HepG2 (cell line): ENCODE results near the gene SRGAP3. TPM values are rescaled to one million over a fixed set of nuclear protein-coding genes. Genes with fewer than 3 reads are reported as not detected.

Source experiments
- ATAC-seq: fragments of 200-7000 bp; cut with Tn5 transposase; 3 replicates; pipeline ENCODE4 v1.9.1; 2020; ENCODE audit warnings: mild to moderate bottlenecking, moderate library complexity
- BruUV-seq: library from RNA; stranded (reverse); fragments of 400-500 nt; replicated peaks from 2 replicates; lab custom pipeline; 2021; lab: Mats Ljungman, UMichigan
- CTCF ChIA-PET: fragments of 300-600 bp; formaldehyde crosslinking; extraction: SDS; loops from one replicate; lab custom pipeline; 2021; ENCODE audit warnings: low total read pairs, inconsistent platforms, low intra/inter-chr PET ratio; lab: Yijun Ruan, JAX
- POLR2A ChIA-PET: fragments of 350-600 bp; sonication (Branson Sonifier 250); formaldehyde crosslinking; loops from one replicate; lab custom pipeline; 2020; ENCODE audit warnings: antibody characterized with exemption, inconsistent platforms; lab: Yijun Ruan, JAX
- DNase-seq: peaks from one replicate; pipeline ENCODE4 v3.0.0-alpha.2; 2015; ENCODE audit warnings: low spot score
- FAIRE-seq: peaks from 3 replicates; lab custom pipeline; 2011; peaks lifted over from hg19 to GRCh38; lab: Jason Lieb, UNC
- H2AFZ ChIP-seq: one replicate; pipeline ENCODE4 v1.6.1; 2011; ENCODE audit warnings: low read length, inconsistent platforms
- H3K27ac ChIP-seq: fragments of 300-600 bp; 3 replicates; pipeline ENCODE4 v1.8.0; 2011; ENCODE audit warnings: mixed run types, mild to moderate bottlenecking, mixed read lengths, low read length, inconsistent platforms; ENCODE audit not compliant: insufficient read depth; ENCODE audit errors: extremely low read length
- H3K27me3 ChIP-seq, 2 experiments: fragments of 200-600 bp in 1 of 2; 2 replicates in 1 of 2; 3 replicates in 1 of 2; pipeline versions ENCODE4 v1.6.0 to v1.8.0; 2011; ENCODE audit warnings: low read length in 2 of 2, mild to moderate bottlenecking in 2 of 2, moderate library complexity in 2 of 2, inconsistent platforms in 1 of 2; ENCODE audit not compliant: insufficient read depth in 2 of 2, control insufficient read depth in 1 of 2
- H3K36me3 ChIP-seq, 2 experiments: fragments of 200-600 bp in 1 of 2; replicated peaks in 1 of 2; 2 replicates in 1 of 2; 3 replicates in 1 of 2; pipeline versions ENCODE4 v1.5.1 to v1.8.0; 2011; ENCODE audit warnings: low read length in 2 of 2, inconsistent platforms in 1 of 2; ENCODE audit not compliant: insufficient read depth in 2 of 2, control insufficient read depth in 1 of 2
- H3K4me1 ChIP-seq: 2 replicates; pipeline ENCODE4 v1.5.1; 2012; ENCODE audit warnings: low read length, inconsistent platforms; ENCODE audit not compliant: insufficient read depth
- H3K4me2 ChIP-seq: 2 replicates; pipeline ENCODE4 v1.6.0; 2011; ENCODE audit warnings: low read depth, low read length, inconsistent platforms
- H3K4me3 ChIP-seq, 3 experiments: fragments of 200-600 bp in 1 of 3; sonication (generic), shearing (Covaris generic) in 1 of 3; replicated peaks in 1 of 3; 2 replicates each; pipeline ENCODE4 v1.5.1; 2011 to 2016; ENCODE audit warnings: low read length in 3 of 3, inconsistent platforms in 2 of 3, low read depth in 2 of 3, mild to moderate bottlenecking in 2 of 3, control low read depth in 1 of 3, mixed read lengths in 1 of 3; ENCODE audit not compliant: insufficient read depth in 1 of 3
- H3K79me2 ChIP-seq: one replicate; pipeline ENCODE4 v1.6.1; 2011; ENCODE audit warnings: low read length, inconsistent platforms; ENCODE audit not compliant: insufficient read depth
- H3K9ac ChIP-seq: 2 replicates; pipeline ENCODE4 v1.6.0; 2011; ENCODE audit warnings: mild to moderate bottlenecking, low read depth, low read length, inconsistent platforms; ENCODE audit not compliant: insufficient read depth
- H3K9me3 ChIP-seq: 2 replicates; pipeline ENCODE4 v1.5.1; 2012; ENCODE audit warnings: mild to moderate bottlenecking, low read length
- H4K20me1 ChIP-seq: 2 replicates; pipeline ENCODE4 v1.6.0; 2011; ENCODE audit warnings: inconsistent platforms, mild to moderate bottlenecking, low read length, moderate library complexity; ENCODE audit not compliant: insufficient read depth
- BHLHE40 ChIP-seq: IDR thresholded peaks from 2 replicates; pipeline ENCODE4 v1.6.1; 2011; ENCODE audit warnings: low read length, improper control_type of control experiment
- HMGXB3 ChIP-seq: sonication (generic); formaldehyde crosslinking; IDR thresholded peaks from 2 replicates; pipeline ENCODE4 v1.4.0; 2020; ENCODE audit warnings: missing genetic modification reagents, borderline replicate concordance
- MYNN ChIP-seq: sonication (generic); formaldehyde crosslinking; IDR thresholded peaks from 2 replicates; pipeline ENCODE4 v1.4.0; 2020; ENCODE audit warnings: mild to moderate bottlenecking, low read depth, missing genetic modification reagents
- RARG ChIP-seq: sonication (generic); formaldehyde crosslinking; IDR thresholded peaks from 2 replicates; pipeline ENCODE4 v1.4.0; 2020; ENCODE audit warnings: low read depth, mild to moderate bottlenecking, missing genetic modification reagents
- RFXAP ChIP-seq: sonication (generic); formaldehyde crosslinking; IDR thresholded peaks from 2 replicates; pipeline ENCODE4 v1.4.0; 2020; ENCODE audit warnings: missing genetic modification reagents, borderline replicate concordance
- SRF ChIP-seq: IDR thresholded peaks from 2 replicates; pipeline ENCODE4 v1.6.1; 2011; ENCODE audit warnings: mild to moderate bottlenecking, low read depth, low read length, moderate library complexity
- UBTF ChIP-seq: sonication (generic); formaldehyde crosslinking; IDR thresholded peaks from 2 replicates; pipeline ENCODE4 v1.4.0; 2020; ENCODE audit warnings: mild to moderate bottlenecking, missing genetic modification reagents
- USF2 ChIP-seq, 2 experiments: sonication (generic) in 1 of 2; formaldehyde crosslinking in 1 of 2; IDR thresholded peaks; 2 replicates each; pipeline versions ENCODE4 v1.5.1 to v1.6.1; 2011 to 2020; ENCODE audit warnings: borderline replicate concordance in 1 of 2, low read depth in 1 of 2, low read length in 1 of 2, mild to moderate bottlenecking in 1 of 2, missing genetic modification reagents in 1 of 2, moderate library complexity in 1 of 2
- ZNF691 ChIP-seq: sonication (generic); formaldehyde crosslinking; IDR thresholded peaks from 2 replicates; pipeline ENCODE4 v1.4.0; 2020; ENCODE audit warnings: missing genetic modification reagents, low read depth, mild to moderate bottlenecking, borderline replicate concordance
- ZSCAN9 ChIP-seq: IDR thresholded peaks from 2 replicates; pipeline ENCODE4 v1.6.1; 2016; ENCODE audit warnings: borderline replicate concordance
- WGBS: methylation state at CpG from one replicate; pipeline ENCODE4 v1.1.6; 2017; ENCODE audit warnings: low lambda C conversion rate; 5-methylcytosine and 5-hydroxymethylcytosine counted together
- in situ Hi-C: cut with HindIII; loops from 2 replicates; pipeline ENCODE4 v1.10.0; 2017; ENCODE audit warnings: low pct_unique_long_range_greater_than_20kb; ENCODE audit not compliant: extremely low pct_ligation_motif_present
- intact Hi-C: fragments of 100-400 bp; cut with micrococcal nuclease; formaldehyde crosslinking; loops from one replicate; pipeline ENCODE4 v1.10.0; 2022; ENCODE audit not compliant: unreplicated experiment
- polyA plus RNA-seq, 8 experiments: library from polyadenylated mRNA; depleted of rRNA in 3 of 8; stranded (reverse) in 7 of 8; unstranded in 1 of 8; fragments of >200 nt; fragmentation: Illumina TruSeq in 4 of 8; extraction: Trizol in 4 of 8; gene quantifications; 2 replicates each; pipeline versions ENCODE4 v1.2.1 to v1.2.3, GENCODE V29; 2011 to 2016; ENCODE audit warnings: low read depth in 4 of 8, missing spikeins in 1 of 8, mixed read lengths in 1 of 8; ENCODE audit not compliant: insufficient read depth in 1 of 8
- total RNA-seq, 5 experiments: library from RNA; depleted of rRNA; stranded (reverse); fragments of >200 nt; fragmentation: Illumina TruSeq; extraction: Trizol; gene quantifications; 2 replicates each; pipeline ENCODE4 v1.2.3, GENCODE V29; 2016; ENCODE audit warnings: low read depth in 1 of 5

The SRGAP3 gene
- total and polyA plus RNA-seq, 2 of the 13 experiments (the other 11 are each of a cell fraction or from before 2014, with no cell fraction given): 1.2 to 1.4 TPM

- WGBS: under 1% methylated on average over 7 of the region's 11 CpGs
- Histone ChIP-seq H3K79me2 (no peaks in the 10 kb centered on the region), H3K4me2 (peak overlapping the region; percentile 56), H4K20me1 (no peaks in the 10 kb centered on the region), H3K4me3 (peak overlapping the region in 2 of 3 experiments; percentile 6 to 47; a peak in 3 of 6 replicates), H3K27me3 (no peaks in the 10 kb centered on the region; a peak in 3 of 5 replicates), H3K9me3 (no peaks in the 10 kb centered on the region), H3K9ac (no peak overlapping the region), H2AFZ (no peak overlapping the region), H3K4me1 (peaks cover 19% of the 10 kb centered on the region), H3K36me3 (no peaks in the 10 kb centered on the region), H3K27ac (no peak overlapping the region)
- BruUV-seq: no TSS peak
- CTCF ChIA-PET: no interaction called here
- ATAC-seq (peak; percentile 90), FAIRE-seq (peak; percentile 21), DNase-seq (peak; percentile 57)
- intact Hi-C loops: no loop called here
- in situ Hi-C loops: no loop called here
- POLR2A ChIA-PET: no interaction called here
- 0 out of 2 replicates have a peak, but pooled peaks have one; percentile 26 for TF ChIP-seq BHLHE40
- TF ChIP-seq HMGXB3: no peak
- TF ChIP-seq ZSCAN9: no peak
- no peak for TF ChIP-seq USF2 (IDR thresholded peaks at IDR 0.05; ENCODE audit: low read depth, low read length)
- TF ChIP-seq USF2 (CRISPR knock-in tag; IDR thresholded peaks at IDR 0.05; ENCODE audit: borderline replicate concordance): peak; percentile 17; the same call in 1 of the 2 replicates
- no peak for TF ChIP-seq RARG
- TF ChIP-seq RFXAP (CRISPR knock-in tag): no peak
- TF ChIP-seq SRF: no peak
- TF ChIP-seq ZNF691 (CRISPR knock-in tag): 0 out of 2 replicates have a peak, but pooled peaks have one; percentile 24
- 0 out of 2 replicates have a peak, but pooled peaks have one; percentile 27 for TF ChIP-seq UBTF
- no peak for TF ChIP-seq MYNN
Measured at GRCh38 chr3:9172851-9173321, 76.6 kb downstream of the SRGAP3 start.
